ENCODE data around the gene ITPR3. TPM values are rescaled to one million over a fixed set of nuclear protein-coding genes. Genes with fewer than 3 reads are reported as not detected.

Gene ITPR3
- total and polyA plus RNA-seq, 5 donors = 4.7 to 9.1 (median 6.4) TPM

DNA sequence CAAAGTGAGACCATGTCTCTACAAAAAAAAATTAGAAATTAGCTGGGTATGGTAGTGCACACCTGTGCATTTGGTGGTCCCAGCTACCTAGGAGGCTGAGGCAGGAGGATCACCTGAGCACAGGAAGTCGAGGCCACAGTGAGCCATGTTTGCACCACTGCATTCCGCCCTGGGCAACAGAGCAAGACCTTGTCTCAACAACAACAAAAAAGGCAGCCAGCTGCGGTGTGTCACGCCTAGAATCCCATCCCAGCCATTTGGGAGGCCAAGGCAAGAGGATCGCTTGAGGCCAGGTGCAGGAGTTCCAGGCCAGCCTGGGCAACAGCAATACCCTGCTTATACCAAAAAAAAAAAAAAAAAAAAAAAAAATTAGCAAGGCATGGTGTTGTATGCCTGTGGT is 39.9 kb upstream of the ITPR3 start:
- Histone ChIP-seq H3K4me3 (ENCODE audit: low read length) (no peak overlapping the region), H3K4me1 (ENCODE audit: control insufficient read depth, insufficient read depth, low read length) (peaks cover 5% of the 10 kb centered on the region), H3K27me3 (ENCODE audit: control insufficient read depth, insufficient read depth) (no peaks in the 10 kb centered on the region), H3K27ac (ENCODE audit: low read length) (no peak overlapping the region), H3K9me3 (ENCODE audit: control insufficient read depth, low read length) (no peaks in the 10 kb centered on the region)
- ATAC-seq = no peak
- WGBS = 98% methylated on average over 5 of the region's 5 CpGs
- intact Hi-C loops (cut with DNase I) = loop anchor here (5.0 to 10.0 kb wide), 6 partner anchors 54 to 574 kb away; no protein-coding TSS in a partner anchor
- DNase-seq = no peak

DNA sequence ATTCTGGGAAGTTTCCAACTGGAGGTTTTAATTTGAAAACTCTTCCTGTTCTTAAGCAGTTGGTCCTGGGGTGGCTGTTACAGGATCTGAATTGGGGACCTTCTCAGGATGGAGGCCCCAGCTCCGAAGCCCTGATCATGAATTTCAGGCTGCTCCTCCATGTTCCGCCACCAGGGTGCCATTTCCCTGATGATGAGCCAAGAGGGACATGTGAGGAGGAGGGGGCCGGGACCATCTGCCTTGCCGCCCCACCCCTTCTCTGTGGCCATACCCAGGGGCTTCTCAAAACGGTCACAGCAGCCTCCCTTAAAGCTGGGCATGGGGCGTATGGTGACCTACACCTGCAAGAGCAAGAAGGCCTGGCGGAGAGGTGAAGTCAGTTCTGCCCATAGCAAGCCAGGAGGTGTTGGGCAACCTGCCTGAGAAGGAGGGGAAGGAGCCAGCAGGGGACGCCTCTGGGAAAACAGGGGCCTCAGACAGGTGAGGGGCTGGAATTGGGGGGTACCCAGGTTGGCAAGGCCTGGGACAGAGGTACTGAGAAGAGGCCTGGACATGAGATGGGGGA is 37.4 kb upstream of the ITPR3 start:
- WGBS = 73% methylated on average over 8 of the region's 8 CpGs
- no peaks in the 10 kb centered on the region for H3K9me3 ChIP-seq (ENCODE audit: control insufficient read depth, low read length)
- H3K27me3 ChIP-seq (ENCODE audit: control insufficient read depth, insufficient read depth) = no peaks in the 10 kb centered on the region
- H3K27ac ChIP-seq (ENCODE audit: low read length) = no peak overlapping the region
- DNase-seq (peak in 2 of 3 donors; percentile 40 to 56), ATAC-seq (no peak)
- intact Hi-C loops (cut with DNase I) = loop anchor here (5.0 to 10.0 kb wide), 6 partner anchors 51 to 571 kb away; no protein-coding TSS in a partner anchor
- peaks cover 2% of the 10 kb centered on the region for H3K4me1 ChIP-seq (ENCODE audit: control insufficient read depth, insufficient read depth, low read length)
- no peak overlapping the region for H3K4me3 ChIP-seq (ENCODE audit: low read length)

DNA sequence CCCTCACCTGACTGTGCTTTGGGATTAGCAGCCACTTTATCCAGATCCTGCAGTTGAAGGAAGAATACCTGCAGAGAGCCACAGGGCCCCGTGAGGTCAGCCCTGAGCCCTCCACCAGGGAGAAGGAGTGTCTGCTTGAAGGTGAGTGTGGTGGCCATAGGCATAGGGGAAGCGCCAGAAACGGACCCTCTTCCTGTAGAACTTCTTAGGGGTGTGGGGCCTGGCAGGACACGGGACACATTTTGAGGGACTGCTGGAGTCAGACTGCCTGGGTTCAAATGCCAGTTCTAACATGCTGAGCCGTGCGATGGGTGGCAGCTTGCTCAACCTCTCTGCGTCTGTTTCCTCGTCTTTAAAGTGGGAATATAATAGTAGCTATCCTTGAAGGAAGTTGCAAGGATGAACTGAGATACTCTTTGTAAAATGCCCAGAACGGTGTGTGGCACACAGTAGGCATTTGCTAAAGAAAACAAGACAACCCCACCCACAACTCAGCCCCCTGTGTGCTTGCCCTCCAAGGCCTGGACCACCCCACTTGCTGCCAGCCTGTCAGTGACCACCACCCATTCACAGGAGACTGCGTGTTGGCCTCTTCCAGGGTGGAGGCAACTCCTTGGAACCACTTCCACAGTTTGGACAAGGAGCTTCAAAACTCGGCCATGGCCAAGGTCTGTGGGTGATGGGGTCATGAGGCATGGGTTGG is 36.3 kb upstream of the ITPR3 start:
- Histone ChIP-seq H3K4me1 (ENCODE audit: control insufficient read depth, insufficient read depth, low read length) (no peaks in the 10 kb centered on the region), H3K4me3 (ENCODE audit: low read length) (no peak overlapping the region), H3K9me3 (ENCODE audit: control insufficient read depth, low read length) (no peaks in the 10 kb centered on the region), H3K27ac (ENCODE audit: low read length) (no peak overlapping the region), H3K27me3 (ENCODE audit: control insufficient read depth, insufficient read depth) (no peaks in the 10 kb centered on the region)
- ATAC-seq = no peak
- WGBS = 80% methylated on average over 11 of the region's 11 CpGs
- DNase-seq = no peak
- intact Hi-C loops (cut with DNase I) = loop anchor here (5.0 to 10.0 kb wide), 11 partner anchors 47 to 570 kb away; no protein-coding TSS in a partner anchor

DNA sequence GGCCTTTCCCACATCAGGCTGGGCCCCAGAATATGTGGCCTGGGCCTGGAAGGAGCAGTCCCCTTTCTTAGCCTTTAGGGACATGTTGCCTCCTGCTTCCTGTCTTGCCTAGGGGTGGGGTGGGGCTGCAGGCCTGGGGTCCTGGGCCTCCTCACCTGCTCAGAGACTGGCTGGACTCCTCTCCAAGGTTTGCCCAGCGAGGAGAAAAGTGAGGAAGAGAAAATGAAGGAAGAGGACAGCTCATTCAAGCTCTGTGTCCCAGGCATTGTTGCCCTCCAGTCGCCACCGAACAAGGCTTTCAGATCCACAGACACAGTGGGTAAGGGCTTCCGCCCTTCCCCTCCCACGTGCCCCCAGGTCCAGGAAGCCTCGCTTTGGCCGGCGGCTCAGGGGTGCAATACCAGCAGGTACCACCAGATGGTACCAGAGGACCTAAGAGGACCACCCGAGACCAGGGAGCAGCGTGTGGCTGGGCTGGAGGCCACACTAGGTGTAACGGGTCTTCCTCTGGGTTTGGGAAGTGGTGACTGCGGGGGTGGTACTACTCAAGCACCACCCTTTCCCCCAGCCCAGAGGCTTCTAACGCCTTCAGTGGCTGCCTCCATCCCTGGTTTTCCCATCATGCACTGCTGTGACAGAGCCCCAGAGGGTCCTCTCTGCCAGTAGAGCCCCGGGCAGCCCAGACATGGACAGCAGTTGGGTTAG is 35.6 kb upstream of the ITPR3 start:
- WGBS = 10% methylated on average over 14 of the region's 14 CpGs
- peaks cover 1% of the 10 kb centered on the region for H3K4me1 ChIP-seq (ENCODE audit: control insufficient read depth, insufficient read depth, low read length)
- peak; percentile 65 to 78 for ATAC-seq
- H3K4me3 ChIP-seq (ENCODE audit: low read length) = no peak overlapping the region
- intact Hi-C loops (cut with DNase I) = loop anchor here (2.0 to 10.0 kb wide), 11 partner anchors 47 to 569 kb away; no protein-coding TSS in a partner anchor
- DNase-seq = peak; percentile 84 to 94 (median 91)
- no peaks in the 10 kb centered on the region for H3K9me3 ChIP-seq (ENCODE audit: control insufficient read depth, low read length)
- H3K27ac ChIP-seq (ENCODE audit: low read length) = no peak overlapping the region
- no peaks in the 10 kb centered on the region for H3K27me3 ChIP-seq (ENCODE audit: control insufficient read depth, insufficient read depth)

DNA sequence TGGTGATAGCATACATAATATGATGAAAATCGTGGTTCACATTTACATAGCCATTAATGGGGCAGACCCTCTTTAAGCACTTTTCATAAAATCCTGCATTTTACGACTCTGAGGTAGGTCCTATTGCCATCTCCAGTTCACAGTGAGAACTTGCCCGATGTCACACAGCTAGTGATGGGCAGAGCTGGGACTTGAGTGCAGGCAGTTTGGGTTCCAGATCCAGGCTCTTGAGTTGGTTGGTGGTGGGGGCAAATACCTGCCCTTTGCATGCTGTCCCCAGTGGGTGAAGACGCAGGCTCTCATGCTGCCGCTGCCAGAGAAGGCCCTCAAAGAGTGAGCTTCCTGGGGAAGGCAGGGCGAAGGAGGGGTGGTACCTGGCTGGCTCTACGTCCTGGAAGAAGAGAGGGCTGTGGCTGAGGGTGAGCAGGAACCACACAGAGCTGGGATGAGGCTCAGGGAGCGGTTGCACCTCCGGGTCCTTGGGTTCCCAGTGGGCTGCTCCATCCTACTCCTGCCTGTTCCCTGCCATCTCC is 34.9 kb upstream of the ITPR3 start:
- ATAC-seq (no peak), DNase-seq (peak in 1 of 3 donors; percentile 24)
- intact Hi-C loops (cut with DNase I) = loop anchor here (2.0 to 10.0 kb wide), 11 partner anchors 46 to 569 kb away; no protein-coding TSS in a partner anchor
- H3K27me3 ChIP-seq (ENCODE audit: control insufficient read depth, insufficient read depth) = no peaks in the 10 kb centered on the region
- H3K27ac ChIP-seq (ENCODE audit: low read length) = no peak overlapping the region
- 80% methylated on average over 9 of the region's 9 CpGs for WGBS
- no peak overlapping the region for H3K4me3 ChIP-seq (ENCODE audit: low read length)
- peaks cover 5% of the 10 kb centered on the region for H3K4me1 ChIP-seq (ENCODE audit: control insufficient read depth, insufficient read depth, low read length)
- no peaks in the 10 kb centered on the region for H3K9me3 ChIP-seq (ENCODE audit: control insufficient read depth, low read length)

DNA sequence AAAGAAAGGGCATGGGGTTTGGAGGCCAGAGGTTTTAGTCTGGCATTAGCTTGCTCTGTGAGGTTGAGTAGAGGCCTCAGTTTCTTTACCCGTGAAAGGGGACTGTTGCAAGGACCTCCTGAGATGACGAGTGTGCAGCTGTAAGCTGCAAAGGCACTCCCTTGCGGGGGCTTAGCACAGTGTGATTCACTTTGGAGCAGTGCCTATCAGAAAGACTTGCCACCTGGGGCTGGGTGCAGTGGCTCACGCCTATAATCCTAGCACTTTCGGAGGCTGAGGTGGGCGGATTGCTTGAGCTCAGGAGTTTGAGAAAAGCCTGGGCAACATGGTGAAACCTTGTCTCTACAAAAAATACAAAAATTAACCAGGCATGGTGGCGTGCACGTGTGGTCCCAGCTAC is 33.6 kb upstream of the ITPR3 start:
- Histone ChIP-seq H3K4me3 (ENCODE audit: low read length) (no peak overlapping the region), H3K4me1 (ENCODE audit: control insufficient read depth, insufficient read depth, low read length) (peaks cover 5% of the 10 kb centered on the region), H3K27ac (ENCODE audit: low read length) (no peak overlapping the region), H3K9me3 (ENCODE audit: control insufficient read depth, low read length) (no peaks in the 10 kb centered on the region), H3K27me3 (ENCODE audit: control insufficient read depth, insufficient read depth) (no peaks in the 10 kb centered on the region)
- WGBS = 91% methylated on average over 8 of the region's 8 CpGs
- ATAC-seq = no peak
- no peak for DNase-seq
- intact Hi-C loops (cut with DNase I) = loop anchor here (2.0 to 10.0 kb wide), 11 partner anchors 45 to 567 kb away; no protein-coding TSS in a partner anchor

DNA sequence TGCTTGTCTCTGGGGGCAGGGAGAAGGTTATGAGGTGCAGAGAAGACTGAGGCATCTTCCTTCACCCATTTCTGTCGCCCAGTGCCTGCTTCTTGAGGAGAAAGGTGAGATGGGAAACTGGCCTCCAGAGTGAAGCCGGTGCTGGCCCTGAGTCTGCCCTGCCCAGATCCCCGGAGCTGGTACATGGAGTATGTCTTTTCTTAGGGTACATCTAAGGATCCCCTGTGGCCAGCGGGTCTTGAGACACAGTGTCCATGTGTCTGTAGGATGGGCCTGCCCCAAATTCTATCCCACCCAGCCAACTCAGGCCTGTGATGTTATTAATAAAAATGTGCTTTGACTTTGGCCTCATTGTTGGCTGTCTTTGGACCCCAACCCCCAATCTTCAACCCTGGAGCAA is 32.2 kb upstream of the ITPR3 start:
- no peaks in the 10 kb centered on the region for H3K9me3 ChIP-seq (ENCODE audit: control insufficient read depth, low read length)
- 93% methylated on average over 4 of the region's 4 CpGs for WGBS
- peak overlapping the region; percentile 5 for H3K27ac ChIP-seq (ENCODE audit: low read length)
- ATAC-seq (no peak), DNase-seq (no peak)
- peaks cover 5% of the 10 kb centered on the region for H3K4me1 ChIP-seq (ENCODE audit: control insufficient read depth, insufficient read depth, low read length)
- no peak overlapping the region for H3K4me3 ChIP-seq (ENCODE audit: low read length)
- intact Hi-C loops (cut with DNase I) = loop anchor here (2.0 to 10.0 kb wide), 11 partner anchors 43 to 566 kb away; no protein-coding TSS in a partner anchor
- no peaks in the 10 kb centered on the region for H3K27me3 ChIP-seq (ENCODE audit: control insufficient read depth, insufficient read depth)

DNA sequence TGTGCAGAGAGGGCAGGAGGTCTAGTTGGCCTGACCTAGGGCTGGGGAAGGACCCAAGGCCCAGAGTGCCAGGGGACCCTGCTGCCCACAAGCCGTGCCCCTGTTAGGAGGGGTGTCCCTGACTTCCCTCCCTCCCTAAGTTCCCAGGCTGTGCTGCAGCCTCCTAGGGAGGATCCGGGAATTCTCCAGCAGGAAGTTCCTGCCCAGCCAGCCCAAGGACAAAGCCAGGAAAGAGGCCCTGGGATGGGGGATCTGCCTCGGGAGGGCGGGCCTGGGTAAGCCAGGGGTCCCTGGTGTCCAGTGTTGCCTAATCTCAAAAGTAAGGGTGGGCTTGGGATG is 31.8 kb upstream of the ITPR3 start:
- 41% methylated on average over 4 of the region's 4 CpGs for WGBS
- peak in 1 of 3 donors; percentile 44 for DNase-seq

DNA sequence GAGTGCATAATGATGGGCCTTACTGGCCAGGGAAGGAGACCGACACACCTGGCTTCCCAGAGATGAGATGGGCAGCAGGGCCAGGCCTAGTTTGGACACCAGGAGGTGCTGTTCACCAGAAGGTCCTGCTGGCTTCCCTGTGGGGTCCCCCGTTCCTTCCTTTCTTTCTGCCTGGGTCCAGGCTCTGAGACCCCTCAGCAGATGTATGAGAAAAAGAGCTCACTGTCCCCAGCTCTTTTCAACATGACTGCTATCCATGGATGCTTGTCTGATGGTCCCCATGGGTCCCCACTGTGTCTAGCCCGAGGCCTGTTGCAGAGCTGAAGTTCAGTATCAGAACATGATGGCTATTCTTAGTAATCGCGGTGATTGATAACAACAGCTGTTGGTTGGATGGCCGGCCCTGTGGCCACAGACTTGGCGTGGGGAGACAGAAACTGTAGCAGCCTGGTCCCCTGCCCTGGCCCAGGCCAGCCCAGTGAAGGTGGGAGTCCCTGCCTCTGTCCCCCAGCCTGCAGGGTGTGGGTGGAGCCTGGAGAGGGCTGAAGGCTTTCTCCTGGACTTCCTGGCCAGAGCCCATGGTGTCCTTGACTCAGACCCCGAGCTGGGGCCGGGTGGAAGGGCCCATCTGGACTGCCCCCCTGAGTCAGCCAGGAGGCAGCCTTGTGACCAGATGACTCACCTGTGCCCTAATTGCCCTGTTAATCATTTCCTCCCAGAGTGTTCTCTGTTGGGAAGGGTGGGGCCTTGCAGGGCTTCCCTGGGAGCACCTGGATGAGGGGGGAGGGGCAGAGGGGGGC is 31.2 kb upstream of the ITPR3 start:
- ATAC-seq = peak; percentile 61 to 67
- intact Hi-C loops (cut with DNase I) = loop anchor here (2.0 to 10.0 kb wide), 11 partner anchors 42 to 565 kb away; no protein-coding TSS in a partner anchor
- Histone ChIP-seq H3K4me1 (ENCODE audit: control insufficient read depth, insufficient read depth, low read length) (peaks cover 5% of the 10 kb centered on the region), H3K27me3 (ENCODE audit: control insufficient read depth, insufficient read depth) (no peaks in the 10 kb centered on the region), H3K9me3 (ENCODE audit: control insufficient read depth, low read length) (no peaks in the 10 kb centered on the region), H3K27ac (ENCODE audit: low read length) (peak overlapping the region; percentile 22), H3K4me3 (ENCODE audit: low read length) (no peak overlapping the region)
- 12% methylated on average over 9 of the region's 9 CpGs for WGBS
- peak in 2 of 3 donors; percentile 71 to 82 for DNase-seq

More for the DNA sequence above, 31.8 kb upstream of the ITPR3 start:
- Histone ChIP-seq H3K27ac (ENCODE audit: low read length) (peak overlapping the region; percentile 22), H3K4me3 (ENCODE audit: low read length) (no peak overlapping the region), H3K9me3 (ENCODE audit: control insufficient read depth, low read length) (no peaks in the 10 kb centered on the region), H3K4me1 (ENCODE audit: control insufficient read depth, insufficient read depth, low read length) (peaks cover 5% of the 10 kb centered on the region), H3K27me3 (ENCODE audit: control insufficient read depth, insufficient read depth) (no peaks in the 10 kb centered on the region)
- intact Hi-C loops (cut with DNase I) = loop anchor here (2.0 to 10.0 kb wide), 11 partner anchors 43 to 565 kb away; no protein-coding TSS in a partner anchor
- peak; percentile 14 to 54 for ATAC-seq
